Neural progenitor cell (in vitro differentiated cells): ENCODE results near the gene SLC38A10. TPM values are rescaled to one million over a fixed set of nuclear protein-coding genes. Genes with fewer than 3 reads are reported as not detected.

Experiments
- DNase-seq: peaks from one replicate; pipeline ENCODE4 v3.0.0-alpha.2; 2016; ENCODE audit warnings: low spot score
- H2AFZ ChIP-seq: fragments of 200-600 bp; sonication (generic); replicated peaks from 2 replicates; pipeline ENCODE4 v1.6.1; 2016; ENCODE audit warnings: antibody characterized with exemption
- H3F3A ChIP-seq: fragments of 200-600 bp; sonication (generic); 2 replicates; pipeline ENCODE4 v1.6.1; 2016; ENCODE audit warnings: antibody characterized with exemption, low read depth
- H3K27ac ChIP-seq: fragments of 200-600 bp; sonication (generic); 2 replicates; pipeline ENCODE4 v1.5.1; 2016; ENCODE audit warnings: mild to moderate bottlenecking
- H3K27me3 ChIP-seq: fragments of 200-600 bp; sonication (generic); 2 replicates; pipeline ENCODE4 v1.6.1; 2016; ENCODE audit warnings: mild to moderate bottlenecking, moderate library complexity
- H3K36me3 ChIP-seq: fragments of 200-600 bp; sonication (generic); 2 replicates; pipeline ENCODE4 v1.5.1; 2016
- H3K4me1 ChIP-seq: fragments of 200-600 bp; sonication (generic); 2 replicates; pipeline ENCODE4 v1.6.1; 2016; ENCODE audit warnings: mixed run types
- H3K4me2 ChIP-seq: fragments of 200-600 bp; sonication (generic); 2 replicates; pipeline ENCODE4 v1.6.1; 2016
- H3K4me3 ChIP-seq: fragments of 200-600 bp; sonication (generic); 2 replicates; pipeline ENCODE4 v1.5.1; 2016
- H3K79me2 ChIP-seq: fragments of 200-600 bp; sonication (generic); 2 replicates; pipeline ENCODE4 v1.6.1; 2016; ENCODE audit warnings: low read depth
- H3K9ac ChIP-seq: fragments of 200-600 bp; sonication (generic); 2 replicates; pipeline ENCODE4 v1.6.1; 2016
- H3K9me3 ChIP-seq: fragments of 200-600 bp; sonication (generic); 2 replicates; pipeline ENCODE4 v1.5.1; 2016; ENCODE audit warnings: low read depth
- H4K20me1 ChIP-seq: fragments of 200-600 bp; sonication (generic); 2 replicates; pipeline ENCODE4 v1.6.1; 2016; ENCODE audit warnings: low read depth
- H3K27ac Mint-ChIP-seq: 3 replicates; pipeline ENCODE4 v1.8.0; 2021; ENCODE audit warnings: mixed read lengths
- H3K27me3 Mint-ChIP-seq: 2 replicates; pipeline ENCODE4 v1.8.0; 2022; ENCODE audit warnings: low read depth, mild to moderate bottlenecking, inconsistent platforms, moderate library complexity, mixed read lengths; ENCODE audit not compliant: insufficient read depth
- H3K36me3 Mint-ChIP-seq: 3 replicates; pipeline ENCODE4 v1.8.0; 2021; ENCODE audit warnings: mixed read lengths
- H3K4me1 Mint-ChIP-seq: 3 replicates; pipeline ENCODE4 v1.8.0; 2021; ENCODE audit warnings: mixed read lengths
- H3K4me3 Mint-ChIP-seq: 3 replicates; pipeline ENCODE4 v1.8.0; 2021; ENCODE audit warnings: mild to moderate bottlenecking, moderate library complexity, mixed read lengths
- H3K9me3 Mint-ChIP-seq: 3 replicates; pipeline ENCODE4 v1.8.0; 2020; ENCODE audit warnings: mixed read lengths
- EZH2 ChIP-seq: fragments of 200-600 bp; sonication (generic); IDR thresholded peaks from 2 replicates; pipeline ENCODE4 v1.6.1; 2017; ENCODE audit warnings: antibody characterized with exemption, mild to moderate bottlenecking, moderate library complexity
- EZH2phosphoT487 ChIP-seq: fragments of 200-600 bp; sonication (generic); IDR thresholded peaks from 2 replicates; pipeline ENCODE4 v1.6.1; 2017; ENCODE audit warnings: antibody characterized with exemption
- total RNA-seq: library from RNA; depleted of rRNA; stranded (reverse); fragments of >200 nt; gene quantifications from 2 replicates; pipeline ENCODE4 v1.2.3, GENCODE V29; 2015; ENCODE audit warnings: low replicate concordance
- TF ChIP-seq, protein P1 (sequence below): fragments of 200-600 bp; sonication (generic); IDR thresholded peaks from 2 replicates; pipeline ENCODE4 v1.5.1; 2017; ENCODE audit warnings: antibody characterized with exemption, mild to moderate bottlenecking

The SLC38A10 gene
- total RNA-seq, 1 donor from 2014 or later: 8.3 TPM

DNA sequence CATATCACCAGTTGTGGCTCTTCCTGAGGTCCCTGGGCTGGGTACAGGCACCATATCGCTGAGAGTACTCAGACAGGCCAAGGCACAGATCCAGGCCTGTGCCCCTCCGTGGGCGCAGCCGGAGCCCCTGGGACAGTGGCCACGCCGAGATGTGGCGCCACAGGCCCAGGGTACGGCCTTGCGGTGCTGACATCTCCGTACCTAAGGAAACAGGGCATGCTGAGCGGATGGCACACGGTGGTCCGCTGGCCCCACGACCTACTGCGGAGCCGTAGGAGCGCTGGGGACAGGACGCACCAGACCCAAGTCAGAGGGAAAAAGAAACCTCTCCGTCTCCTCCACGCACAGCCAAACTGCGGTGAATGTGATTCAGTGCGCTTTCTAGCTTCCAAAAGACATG is 29.5 kb downstream of the SLC38A10 start:
- H2AFZ ChIP-seq: no peak overlapping the region
- Mint-ChIP-seq H3K27ac (no peak overlapping the region), H3K4me3 (no peak overlapping the region)

DNA sequence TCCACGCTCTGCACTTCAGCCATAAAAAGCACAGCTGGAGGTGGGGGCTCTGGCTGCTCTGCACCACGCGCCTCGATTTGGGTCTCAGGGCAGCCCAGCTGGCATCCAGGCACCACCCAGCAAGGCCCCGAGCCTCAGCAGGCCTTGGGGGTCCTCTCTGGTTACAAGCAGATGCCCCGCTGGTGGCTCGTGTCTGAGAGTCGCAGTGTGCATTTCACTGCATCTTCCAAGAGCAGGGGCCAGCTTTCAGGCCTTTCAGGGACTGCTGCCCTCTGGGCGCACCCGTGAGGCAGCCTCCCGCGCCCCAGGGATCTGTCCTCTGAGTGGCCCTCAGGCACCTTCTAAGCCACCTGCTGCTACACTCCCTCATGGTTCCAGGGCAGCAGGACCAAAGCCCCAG is 30.5 kb downstream of the SLC38A10 start:
- no peak overlapping the region for H3K4me2 ChIP-seq
- H3K79me2 ChIP-seq: no peaks in the 10 kb centered on the region
- no peak overlapping the region for H3K9ac ChIP-seq
- no peak overlapping the region for H2AFZ ChIP-seq
- Mint-ChIP-seq H3K9me3 (no peaks in the 10 kb centered on the region), H3K27ac (no peak overlapping the region), H3K4me3 (no peak overlapping the region), H3K36me3 (peaks cover 24% of the 10 kb centered on the region), H3K4me1 (no peaks in the 10 kb centered on the region), H3K27me3 (no peaks in the 10 kb centered on the region)
- no peaks in the 10 kb centered on the region for H3K27me3 ChIP-seq
- DNase-seq: no peak
- H3K4me3 ChIP-seq: no peak overlapping the region
- TF ChIP-seq EZH2phosphoT487 (no peak), EZH2 (no peak)
- TF ChIP-seq, protein P1, sequence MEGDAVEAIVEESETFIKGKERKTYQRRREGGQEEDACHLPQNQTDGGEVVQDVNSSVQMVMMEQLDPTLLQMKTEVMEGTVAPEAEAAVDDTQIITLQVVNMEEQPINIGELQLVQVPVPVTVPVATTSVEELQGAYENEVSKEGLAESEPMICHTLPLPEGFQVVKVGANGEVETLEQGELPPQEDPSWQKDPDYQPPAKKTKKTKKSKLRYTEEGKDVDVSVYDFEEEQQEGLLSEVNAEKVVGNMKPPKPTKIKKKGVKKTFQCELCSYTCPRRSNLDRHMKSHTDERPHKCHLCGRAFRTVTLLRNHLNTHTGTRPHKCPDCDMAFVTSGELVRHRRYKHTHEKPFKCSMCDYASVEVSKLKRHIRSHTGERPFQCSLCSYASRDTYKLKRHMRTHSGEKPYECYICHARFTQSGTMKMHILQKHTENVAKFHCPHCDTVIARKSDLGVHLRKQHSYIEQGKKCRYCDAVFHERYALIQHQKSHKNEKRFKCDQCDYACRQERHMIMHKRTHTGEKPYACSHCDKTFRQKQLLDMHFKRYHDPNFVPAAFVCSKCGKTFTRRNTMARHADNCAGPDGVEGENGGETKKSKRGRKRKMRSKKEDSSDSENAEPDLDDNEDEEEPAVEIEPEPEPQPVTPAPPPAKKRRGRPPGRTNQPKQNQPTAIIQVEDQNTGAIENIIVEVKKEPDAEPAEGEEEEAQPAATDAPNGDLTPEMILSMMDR: no peak
- no peaks in the 10 kb centered on the region for H3F3A ChIP-seq
- H3K27ac ChIP-seq: no peak overlapping the region
- no peaks in the 10 kb centered on the region for H3K4me1 ChIP-seq
- no peaks in the 10 kb centered on the region for H3K36me3 ChIP-seq
- H3K9me3 ChIP-seq: no peaks in the 10 kb centered on the region
- no peaks in the 10 kb centered on the region for H4K20me1 ChIP-seq

More for the DNA sequence above, 29.5 kb downstream of the SLC38A10 start:
- Histone ChIP-seq H3K27ac (no peak overlapping the region), H3F3A (no peaks in the 10 kb centered on the region), H3K36me3 (no peaks in the 10 kb centered on the region), H3K9me3 (no peaks in the 10 kb centered on the region), H3K79me2 (no peaks in the 10 kb centered on the region), H3K4me1 (no peaks in the 10 kb centered on the region), H3K4me3 (no peak overlapping the region), H3K4me2 (no peak overlapping the region), H4K20me1 (no peaks in the 10 kb centered on the region), H3K27me3 (no peaks in the 10 kb centered on the region), H3K9ac (no peak overlapping the region)
- H3K4me1 Mint-ChIP-seq: no peaks in the 10 kb centered on the region
- no peaks in the 10 kb centered on the region for H3K9me3 Mint-ChIP-seq
- no peaks in the 10 kb centered on the region for H3K27me3 Mint-ChIP-seq
- TF ChIP-seq, protein P1: no peak
- TF ChIP-seq EZH2phosphoT487 (no peak), EZH2 (no peak)
- no peak for DNase-seq
- peaks cover 27% of the 10 kb centered on the region for H3K36me3 Mint-ChIP-seq

DNA sequence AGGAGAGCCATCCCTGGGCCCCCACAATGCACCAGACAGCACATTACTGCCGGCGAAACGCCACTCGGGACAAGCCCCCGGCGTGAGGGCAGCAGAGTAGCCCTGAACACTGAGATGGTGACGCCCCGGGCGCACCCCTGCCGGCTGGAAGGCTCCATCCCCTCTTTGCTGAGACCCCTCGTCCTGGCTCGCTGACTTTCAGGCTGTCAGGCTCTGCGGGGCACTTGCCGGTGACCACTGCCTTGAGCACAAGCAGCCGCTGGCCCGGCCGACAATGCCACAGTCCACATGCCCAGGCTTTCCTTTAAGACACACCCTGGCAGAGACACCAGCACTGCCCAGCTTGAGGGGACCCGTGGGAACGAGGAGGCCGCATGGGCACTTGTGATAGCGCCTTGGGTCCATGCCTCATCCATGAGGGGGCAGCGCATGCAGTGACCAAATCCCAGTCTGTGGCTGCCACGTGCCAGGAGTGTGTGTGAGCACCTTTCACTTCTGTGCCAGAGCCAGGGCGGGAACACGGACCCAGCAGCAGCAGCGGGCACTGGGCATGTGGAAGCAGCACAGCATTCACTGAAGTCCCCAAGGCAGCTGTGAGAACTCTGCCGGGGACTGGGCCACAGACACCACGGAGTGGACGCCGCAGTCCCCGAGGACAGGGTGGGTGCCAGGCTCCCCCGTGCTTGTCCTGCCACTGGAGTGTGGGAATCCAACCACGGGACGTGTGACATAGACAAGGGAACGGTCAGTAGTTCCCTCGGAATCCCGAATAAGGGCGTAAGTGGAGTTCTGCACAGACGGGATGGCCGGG is 31.5 kb downstream of the SLC38A10 start:
- no peak overlapping the region for H3K9ac ChIP-seq
- Mint-ChIP-seq H3K27me3 (no peaks in the 10 kb centered on the region), H3K4me3 (no peak overlapping the region), H3K4me1 (no peaks in the 10 kb centered on the region), H3K9me3 (no peaks in the 10 kb centered on the region), H3K36me3 (peaks cover 15% of the 10 kb centered on the region), H3K27ac (no peak overlapping the region)
- H3K27me3 ChIP-seq: no peaks in the 10 kb centered on the region
- H3F3A ChIP-seq: no peaks in the 10 kb centered on the region
- H4K20me1 ChIP-seq: no peaks in the 10 kb centered on the region
- no peak overlapping the region for H2AFZ ChIP-seq
- no peak overlapping the region for H3K27ac ChIP-seq
- no peak overlapping the region for H3K4me2 ChIP-seq
- no peaks in the 10 kb centered on the region for H3K79me2 ChIP-seq
- H3K9me3 ChIP-seq: no peaks in the 10 kb centered on the region
- TF ChIP-seq, protein P1: no peak
- TF ChIP-seq EZH2 (no peak), EZH2phosphoT487 (no peak)
- H3K4me1 ChIP-seq: no peaks in the 10 kb centered on the region
- no peaks in the 10 kb centered on the region for H3K36me3 ChIP-seq
- no peak overlapping the region for H3K4me3 ChIP-seq
- DNase-seq: no peak
